ENCODE results near the gene BCOR. TPM values are rescaled to one million over a fixed set of nuclear protein-coding genes. Genes with fewer than 3 reads are reported as not detected.
A peak's percentile ranks its signal among the peaks of the same experiment; 100 is the strongest.

Gene BCOR
- 10 to 100 TPM; 12.8 to 28.8 (median 18.6) TPM for total RNA-seq

DNA sequence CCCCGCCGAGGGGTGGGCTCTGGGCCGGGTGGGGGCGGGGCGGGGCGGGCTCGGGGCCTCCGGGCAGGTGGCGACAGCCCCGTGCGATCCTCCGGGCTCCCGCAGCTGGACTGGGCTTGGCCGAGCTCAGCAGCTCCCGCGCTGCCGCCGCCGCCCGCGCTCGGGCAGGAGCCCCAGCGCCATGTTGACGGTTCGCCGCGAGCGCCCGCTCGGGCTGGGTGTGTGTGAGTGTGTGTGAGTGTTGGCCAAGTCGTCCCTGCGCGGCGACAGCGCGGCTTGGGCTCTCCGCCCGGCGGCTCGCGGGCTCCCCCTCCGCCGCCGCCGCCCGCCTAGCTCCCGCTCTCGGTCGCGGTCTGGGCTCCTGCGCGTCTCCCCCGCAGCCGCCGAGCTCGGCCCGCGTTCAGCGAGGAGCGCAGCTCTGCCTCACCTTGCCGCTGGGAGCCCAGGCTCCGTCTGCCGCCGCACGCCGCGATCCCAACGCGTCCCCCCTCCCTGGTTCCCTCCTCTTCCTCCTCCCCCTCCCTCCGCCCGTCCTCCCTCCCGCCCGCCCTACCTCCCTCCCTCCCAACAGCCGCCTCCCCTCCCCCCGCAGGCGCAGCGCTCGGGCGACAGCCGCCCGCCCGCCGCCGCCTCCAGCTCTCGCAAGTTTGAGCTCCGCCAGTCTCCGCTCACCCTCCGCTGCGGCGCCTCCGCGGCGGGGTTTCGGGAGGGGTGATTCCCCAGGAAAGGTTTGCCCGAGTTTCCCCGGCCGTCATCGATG lies at the start of gene BCOR:
Gene BCOR (minus strand): TSS at position 455 of the 760 bp plus-strand sequence. CDS start 20,029 bp downstream, outside the sequence.
- DNase-seq (ENCODE audit: low spot score) (no peak), ATAC-seq (ENCODE audit: low FRiP score) (peak; percentile 14)
- TF ChIP-seq, protein P1, sequence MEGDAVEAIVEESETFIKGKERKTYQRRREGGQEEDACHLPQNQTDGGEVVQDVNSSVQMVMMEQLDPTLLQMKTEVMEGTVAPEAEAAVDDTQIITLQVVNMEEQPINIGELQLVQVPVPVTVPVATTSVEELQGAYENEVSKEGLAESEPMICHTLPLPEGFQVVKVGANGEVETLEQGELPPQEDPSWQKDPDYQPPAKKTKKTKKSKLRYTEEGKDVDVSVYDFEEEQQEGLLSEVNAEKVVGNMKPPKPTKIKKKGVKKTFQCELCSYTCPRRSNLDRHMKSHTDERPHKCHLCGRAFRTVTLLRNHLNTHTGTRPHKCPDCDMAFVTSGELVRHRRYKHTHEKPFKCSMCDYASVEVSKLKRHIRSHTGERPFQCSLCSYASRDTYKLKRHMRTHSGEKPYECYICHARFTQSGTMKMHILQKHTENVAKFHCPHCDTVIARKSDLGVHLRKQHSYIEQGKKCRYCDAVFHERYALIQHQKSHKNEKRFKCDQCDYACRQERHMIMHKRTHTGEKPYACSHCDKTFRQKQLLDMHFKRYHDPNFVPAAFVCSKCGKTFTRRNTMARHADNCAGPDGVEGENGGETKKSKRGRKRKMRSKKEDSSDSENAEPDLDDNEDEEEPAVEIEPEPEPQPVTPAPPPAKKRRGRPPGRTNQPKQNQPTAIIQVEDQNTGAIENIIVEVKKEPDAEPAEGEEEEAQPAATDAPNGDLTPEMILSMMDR (IDR thresholded peaks at IDR 0.05), result no peak

DNA sequence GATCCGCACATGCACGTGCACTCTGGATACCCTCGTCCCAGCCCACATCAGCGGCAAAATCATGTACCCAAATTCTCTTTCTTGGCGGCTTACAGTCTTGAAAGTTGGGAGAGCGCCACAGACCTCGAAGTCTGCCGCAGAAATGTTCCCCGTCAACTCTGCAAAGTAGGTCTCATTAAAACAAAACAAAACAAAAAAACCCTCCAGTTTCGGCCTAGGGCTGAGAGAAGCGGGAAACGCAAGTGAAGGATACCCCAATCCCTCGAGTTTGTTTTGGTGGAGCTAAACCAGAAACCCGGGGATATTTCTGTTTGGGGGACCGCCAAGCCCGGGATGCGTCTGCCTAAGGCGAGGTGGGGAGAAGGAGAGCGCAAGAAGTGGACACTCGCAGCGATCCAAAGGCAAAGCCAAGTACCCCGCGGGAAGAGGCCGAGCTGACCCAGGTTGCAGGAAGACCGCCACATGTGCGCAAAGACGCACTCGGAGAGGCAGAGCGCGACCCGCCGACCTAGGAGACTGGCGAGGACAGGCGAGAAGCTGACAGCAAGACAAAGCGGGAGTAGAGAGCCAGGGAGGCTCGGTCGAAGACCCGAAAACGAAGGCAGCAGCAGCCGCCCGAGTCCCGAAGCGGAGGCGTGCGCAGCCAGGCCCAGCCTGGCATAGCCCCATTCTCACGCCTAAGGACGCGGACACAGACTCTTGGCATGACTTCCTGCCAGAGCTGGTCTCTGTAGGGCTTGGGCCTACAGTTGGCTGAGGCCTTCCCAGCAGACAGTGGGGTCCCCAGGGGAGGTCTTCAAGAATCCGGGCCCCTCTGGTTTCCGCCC lies 49.6 kb upstream of the BCOR start:
- DNase-seq (ENCODE audit: low spot score) (no peak), ATAC-seq (ENCODE audit: low FRiP score) (no peak)
- TF ChIP-seq, protein P1 (IDR thresholded peaks at IDR 0.05), result no peak

DNA sequence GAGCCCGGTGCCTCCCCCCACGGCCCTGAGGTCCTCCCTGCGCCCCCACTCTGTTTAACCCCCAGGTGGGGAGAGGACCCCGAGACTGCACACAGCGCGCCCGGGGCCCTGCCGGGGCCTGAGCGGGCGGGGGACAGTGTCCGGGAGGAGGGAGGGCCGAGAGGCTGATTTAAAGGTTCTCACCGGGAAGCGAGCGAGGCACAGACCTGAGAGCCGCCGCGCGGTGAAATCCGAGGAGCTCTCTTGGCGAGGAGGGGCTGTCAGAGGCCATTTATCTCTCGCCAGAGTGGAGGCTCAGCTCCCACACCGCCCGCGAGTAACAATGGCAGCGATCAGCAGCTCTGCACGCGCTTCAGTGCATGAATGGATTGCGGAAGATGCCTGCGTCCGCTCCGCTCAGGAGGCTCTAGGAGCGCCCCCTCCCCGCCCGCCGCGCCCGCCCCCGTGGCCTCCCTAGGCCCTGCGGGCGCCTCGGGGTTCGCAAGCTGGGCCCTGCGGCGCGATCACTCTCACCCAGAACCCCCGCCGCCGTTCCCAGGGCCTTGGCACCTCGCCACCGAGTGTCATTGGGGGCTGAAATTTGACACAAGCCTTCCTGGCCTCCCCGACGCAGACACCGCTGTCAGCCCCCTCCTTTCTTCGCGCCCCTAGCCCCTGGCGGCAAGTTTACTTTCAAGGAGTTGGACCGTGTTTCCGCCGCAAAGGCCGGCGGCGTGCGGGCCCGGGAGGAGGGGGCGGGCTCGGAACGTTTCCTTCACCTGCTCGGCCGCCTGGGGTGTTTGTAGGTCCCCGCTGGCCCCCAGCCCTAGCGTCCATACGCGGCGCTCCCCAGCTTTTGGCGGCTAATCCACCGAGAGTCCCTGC lies 48.7 kb upstream of the BCOR start:
- ATAC-seq (ENCODE audit: low FRiP score), result peak; percentile 41
- DNase-seq (ENCODE audit: low spot score), result no peak

DNA sequence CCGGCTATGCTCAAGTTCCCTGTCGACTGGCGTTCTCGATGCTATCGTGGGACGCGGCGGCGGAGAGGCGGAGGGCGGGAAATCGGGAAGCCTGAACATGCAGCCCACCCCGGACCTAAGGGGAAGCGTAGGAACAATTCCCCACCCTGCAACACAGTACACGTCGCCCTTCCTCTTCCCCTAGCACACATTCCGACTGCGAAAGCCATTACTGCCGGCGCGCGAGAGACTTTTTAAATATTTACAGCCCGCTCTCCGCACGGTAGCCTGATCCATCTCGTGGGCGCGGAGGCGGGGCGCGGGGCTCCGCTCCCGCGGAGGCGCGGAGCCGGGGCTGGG lies 48.1 kb upstream of the BCOR start:
- no peak for DNase-seq (ENCODE audit: low spot score)
- TF ChIP-seq, protein P1 (IDR thresholded peaks at IDR 0.05), result no peak
- peak; percentile 20 for ATAC-seq (ENCODE audit: low FRiP score)

More for the DNA sequence above, 48.7 kb upstream of the BCOR start:
- TF ChIP-seq, protein P1 (IDR thresholded peaks at IDR 0.05), result no peak

DNA sequence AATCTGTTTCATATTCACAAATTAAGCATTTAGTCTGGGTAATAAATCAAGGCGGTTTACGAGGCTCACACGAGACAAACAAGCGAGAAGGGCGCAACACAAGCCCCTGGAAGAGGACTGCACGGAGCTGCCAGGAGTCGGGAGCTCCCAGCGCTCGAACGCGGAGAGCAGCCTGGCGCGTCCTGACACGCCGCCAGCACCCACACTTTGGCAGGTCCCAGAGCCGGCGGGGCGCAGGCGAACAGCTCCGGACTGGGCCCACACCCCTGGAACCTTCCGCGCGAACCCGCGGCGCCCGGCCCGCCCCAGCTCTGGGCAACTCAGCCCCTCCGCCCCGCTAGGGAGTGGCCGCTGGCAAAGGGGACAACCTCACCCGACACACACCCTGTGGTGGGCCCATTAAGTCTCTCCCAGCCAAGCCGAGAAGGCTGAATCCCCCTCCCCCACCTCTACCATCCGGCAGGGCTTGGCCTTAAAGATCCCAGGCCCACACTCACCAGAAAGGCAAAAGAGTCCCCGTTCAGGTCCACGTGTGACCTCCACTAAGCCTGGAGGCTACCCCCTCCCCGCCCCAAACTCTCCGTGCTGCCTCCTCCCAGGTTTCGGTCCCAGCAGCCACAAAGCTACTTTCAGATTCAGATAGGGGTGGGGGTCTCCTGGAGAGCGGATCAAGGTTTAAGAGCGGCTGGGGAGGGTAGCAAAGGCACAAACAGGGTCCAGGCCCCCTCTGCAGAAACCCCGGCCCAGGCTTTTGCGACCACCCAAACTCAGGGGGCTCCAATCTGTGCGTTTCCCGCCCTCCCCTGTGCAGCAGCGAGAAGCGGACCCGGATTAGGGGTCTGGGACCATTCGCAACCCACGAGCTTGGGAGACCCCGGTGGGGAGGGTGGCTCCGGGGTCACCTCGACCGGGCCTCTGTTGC lies 47.5 kb upstream of the BCOR start:
- ATAC-seq (ENCODE audit: low FRiP score) (no peak), DNase-seq (ENCODE audit: low spot score) (no peak)
- TF ChIP-seq, protein P1 (IDR thresholded peaks at IDR 0.05), result no peak

DNA sequence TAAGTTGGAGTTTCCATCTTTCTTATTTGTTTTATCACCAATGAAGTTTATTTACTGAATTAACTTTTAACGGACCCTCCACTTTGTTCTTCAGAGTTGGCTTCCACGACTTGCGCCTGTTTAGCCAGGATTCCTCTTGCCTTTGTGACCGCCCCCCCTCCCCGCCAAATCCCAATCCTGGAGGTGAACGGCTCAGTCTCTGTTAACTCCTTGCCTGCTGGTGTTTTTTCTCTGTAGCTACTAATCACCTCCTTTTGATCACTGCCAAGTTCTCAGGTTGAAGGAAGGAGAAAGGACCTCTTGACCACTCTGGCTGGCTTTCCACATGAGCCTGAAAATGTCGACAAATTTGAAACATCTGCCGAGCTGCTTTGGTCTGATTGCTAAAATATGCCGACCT lies 46.8 kb upstream of the BCOR start:
- no peak for DNase-seq (ENCODE audit: low spot score)
- TF ChIP-seq, protein P1 (IDR thresholded peaks at IDR 0.05), result no peak
- no peak for ATAC-seq (ENCODE audit: low FRiP score)
